ENCODE measurements around the gene SHMT2. TPM values are rescaled to one million over a fixed set of nuclear protein-coding genes. Genes with fewer than 3 reads are reported as not detected.
A peak's percentile ranks its signal among the peaks of the same experiment; 100 is the strongest.
"Not testable (repeated sequence)": the region's sequence is repeated elsewhere in the genome, so short reads cannot be mapped to it uniquely, and the experiment has no call there.

Gene SHMT2
- total RNA-seq, 1 donor from 2014 or later: 126 TPM

DNA sequence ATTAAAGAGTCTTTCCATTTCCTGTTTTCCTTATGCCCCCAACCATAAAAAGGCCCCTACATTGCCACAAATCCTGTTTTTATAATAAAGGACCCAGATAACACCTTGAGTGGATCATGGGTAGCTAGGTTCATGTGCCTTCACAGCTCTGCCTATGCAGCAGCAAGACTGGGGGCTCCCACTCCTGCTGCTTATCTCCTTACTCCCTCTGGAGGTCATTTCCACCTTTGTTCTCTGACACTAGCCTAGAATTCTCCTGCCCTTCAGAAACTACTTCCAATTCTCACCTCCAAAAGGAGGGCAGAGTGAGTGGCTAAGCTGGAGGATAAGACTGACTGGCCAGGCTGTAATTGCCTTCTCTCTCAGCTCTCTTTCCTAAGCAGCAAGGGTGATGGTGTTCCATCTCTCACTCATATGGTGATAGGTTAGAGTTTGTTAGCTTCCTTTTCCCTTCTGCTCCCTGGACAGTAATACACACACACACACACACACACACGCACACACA lies 41.5 kb downstream of the SHMT2 start:
- no peak for ATAC-seq

GRCh38 chr12:57272337-57273151 lies 43.0 kb downstream of the SHMT2 start:
- ATAC-seq: no peak

DNA sequence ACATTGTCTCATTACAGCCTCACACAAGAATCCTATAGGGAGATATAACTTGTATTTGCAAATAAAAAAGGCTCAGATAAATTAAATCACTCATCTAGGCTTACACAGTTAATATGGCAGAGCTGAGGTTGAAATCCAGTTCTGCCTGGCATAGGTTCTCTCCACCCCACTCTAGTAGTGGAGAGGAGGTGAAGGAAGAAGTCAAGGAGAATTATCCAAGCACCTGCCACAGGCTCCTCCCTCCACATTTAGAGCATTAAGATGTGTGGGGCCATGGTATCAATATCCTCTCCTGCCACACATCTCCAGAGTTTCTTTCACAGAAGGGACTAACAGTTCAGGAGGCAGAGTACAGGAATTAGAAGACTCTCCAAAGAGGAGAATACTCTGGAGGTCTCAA lies 44.0 kb downstream of the SHMT2 start:
- no peak for ATAC-seq

GRCh38 chr12:57276233-57276632 lies 46.7 kb downstream of the SHMT2 start:
- not testable (repeated sequence) for ATAC-seq

DNA sequence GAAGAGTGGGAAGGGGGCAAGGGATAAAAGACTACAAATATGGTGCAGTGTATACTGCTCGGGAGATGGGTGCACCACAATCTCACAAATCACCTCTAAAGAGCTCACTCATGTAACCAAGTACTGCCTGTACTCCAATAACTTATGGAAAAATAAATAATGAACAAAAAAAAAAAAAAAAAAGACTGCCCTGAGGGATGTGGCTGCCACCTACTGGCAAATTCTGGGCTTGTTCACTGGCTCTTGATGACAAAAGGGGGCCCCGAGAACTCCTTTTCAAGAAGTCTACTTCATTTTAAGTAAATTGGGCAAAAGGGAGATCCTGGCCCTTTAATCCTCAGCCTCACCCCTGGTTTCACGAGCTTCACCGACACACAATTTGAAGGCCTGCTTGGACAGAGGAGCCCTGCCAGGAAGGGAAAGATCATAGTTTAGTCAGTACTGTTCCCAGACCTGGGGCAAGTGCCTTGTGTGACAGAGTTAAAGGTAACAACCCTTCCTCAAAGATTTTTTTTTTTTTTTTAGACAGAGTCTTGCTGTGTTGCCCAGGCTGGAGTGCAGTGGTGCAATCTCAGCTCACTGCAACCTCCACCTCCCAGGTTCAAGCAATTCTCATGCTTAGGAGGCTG lies 47.5 kb downstream of the SHMT2 start:
- ATAC-seq: no peak

DNA sequence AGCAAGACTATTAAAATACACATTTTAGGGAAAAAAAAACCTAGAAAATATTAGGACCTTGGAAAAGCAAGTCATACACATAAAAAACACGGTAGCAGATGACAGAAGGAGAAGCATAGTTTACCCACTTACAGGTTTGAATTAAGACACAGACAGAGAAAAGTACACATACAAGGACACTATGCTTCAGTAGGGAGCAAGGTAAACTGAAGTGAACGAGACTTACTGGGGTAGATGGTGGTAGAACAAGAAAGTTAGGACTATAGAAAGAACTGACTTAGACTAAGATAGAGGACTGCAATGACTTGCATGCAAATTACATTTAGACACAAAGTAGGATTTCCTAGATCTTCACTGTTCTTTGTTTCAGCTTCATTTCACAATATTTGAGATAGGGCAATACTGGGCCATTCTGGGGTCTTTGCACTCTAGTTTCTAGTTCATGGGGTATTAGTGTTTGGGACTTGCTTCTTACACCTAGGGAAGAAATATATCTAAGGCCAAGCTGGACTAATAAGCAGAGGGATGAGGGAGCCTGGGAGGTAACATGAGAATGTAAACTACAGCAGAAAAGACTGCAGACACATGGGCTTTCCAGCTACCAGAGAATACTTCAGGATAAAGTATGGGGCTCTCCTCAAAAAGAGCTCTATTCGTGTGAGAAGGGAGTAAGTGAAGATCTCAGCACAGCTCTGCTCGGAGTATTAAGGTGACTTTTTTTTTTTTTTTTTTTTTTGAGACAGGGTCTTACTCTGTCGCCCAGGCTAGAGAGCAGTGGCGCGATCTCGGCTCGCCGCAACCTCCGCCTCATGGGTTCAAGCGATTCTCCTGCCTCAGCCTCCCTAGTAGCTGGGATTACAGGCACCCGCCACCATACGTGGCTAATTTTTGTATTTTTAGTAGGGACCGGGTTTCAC lies 49.2 kb downstream of the SHMT2 start:
- ATAC-seq: no peak

GRCh38 chr12:57280211-57281062 lies 50.9 kb downstream of the SHMT2 start:
- peak; percentile 99 for ATAC-seq

DNA sequence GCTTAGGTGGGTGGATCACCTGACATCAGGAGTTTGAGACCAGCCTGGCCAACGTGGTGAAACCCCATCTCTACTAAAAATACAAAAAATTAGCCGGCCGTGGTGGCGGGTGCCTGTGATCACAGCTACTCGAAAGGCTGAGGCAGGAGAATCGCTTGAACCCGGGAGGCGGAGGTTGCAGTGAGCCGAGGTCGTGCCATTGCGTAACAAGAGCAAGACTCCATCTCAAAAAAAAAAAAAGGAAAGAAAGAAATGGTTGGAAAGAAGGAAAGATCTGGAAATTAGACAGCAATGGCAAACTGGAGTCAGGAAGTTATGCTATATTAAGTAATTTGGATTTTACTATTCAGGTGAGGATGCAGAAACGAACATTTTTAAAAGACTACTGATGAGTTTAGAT lies 52.6 kb downstream of the SHMT2 start:
- not testable (repeated sequence) for ATAC-seq

Other genes starting within 250 kb of the SHMT2 start
- 2.6 TPM for gene ZBTB39, start 223.2 kb upstream of the SHMT2 start, total RNA-seq
- not detected for gene TAC3, start 213.2 kb upstream of the SHMT2 start, total RNA-seq
- gene MYO1A, start 179.6 kb upstream of the SHMT2 start, total RNA-seq: 0.52 TPM
- gene NEMP1, start 150.9 kb upstream of the SHMT2 start, total RNA-seq: 5.7 TPM
- 13.7 TPM for gene NAB2, start 140.6 kb upstream of the SHMT2 start, total RNA-seq
- 108 TPM for gene STAT6, start 118.3 kb upstream of the SHMT2 start, total RNA-seq
- 74.0 TPM for gene LRP1, start 101.2 kb upstream of the SHMT2 start, total RNA-seq
- not detected for gene LRP1-AS, start 82.1 kb upstream of the SHMT2 start, total RNA-seq
- 6.7 TPM for gene NXPH4, start 12.9 kb upstream of the SHMT2 start, total RNA-seq
- gene STAC3, start 21.5 kb downstream of the SHMT2 start, total RNA-seq: 1.1 TPM
- gene R3HDM2, start 201.3 kb downstream of the SHMT2 start, total RNA-seq: 30.2 TPM
- not detected for gene INHBC, start 205.1 kb downstream of the SHMT2 start, total RNA-seq
- gene INHBE, start 225.6 kb downstream of the SHMT2 start, total RNA-seq: not detected
- gene GLI1, start 230.1 kb downstream of the SHMT2 start, total RNA-seq: 0.72 TPM

Measured in esophagus mucosa (tissue), 1 donor.